DOHH2 (cell line): ENCODE results near the gene HERC6.

ENCODE experiments used
- EZH2phosphoT487 ChIP-seq: fragments of 200-600 bp; sonication (generic); IDR thresholded peaks from 2 replicates; pipeline ENCODE4 v1.6.1; 2017; ENCODE audit warnings: borderline replicate concordance, mild to moderate bottlenecking, antibody characterized with exemption, low read length, moderate library complexity, mixed read lengths
- TF ChIP-seq, protein P1 (sequence below): fragments of 200-600 bp; sonication (generic); IDR thresholded peaks from one replicate; pipeline ENCODE4 v1.5.1; 2014; ENCODE audit warnings: antibody characterized with exemption, mild to moderate bottlenecking, low read depth, low read length; ENCODE audit not compliant: poor library complexity, severe bottlenecking

DNA sequence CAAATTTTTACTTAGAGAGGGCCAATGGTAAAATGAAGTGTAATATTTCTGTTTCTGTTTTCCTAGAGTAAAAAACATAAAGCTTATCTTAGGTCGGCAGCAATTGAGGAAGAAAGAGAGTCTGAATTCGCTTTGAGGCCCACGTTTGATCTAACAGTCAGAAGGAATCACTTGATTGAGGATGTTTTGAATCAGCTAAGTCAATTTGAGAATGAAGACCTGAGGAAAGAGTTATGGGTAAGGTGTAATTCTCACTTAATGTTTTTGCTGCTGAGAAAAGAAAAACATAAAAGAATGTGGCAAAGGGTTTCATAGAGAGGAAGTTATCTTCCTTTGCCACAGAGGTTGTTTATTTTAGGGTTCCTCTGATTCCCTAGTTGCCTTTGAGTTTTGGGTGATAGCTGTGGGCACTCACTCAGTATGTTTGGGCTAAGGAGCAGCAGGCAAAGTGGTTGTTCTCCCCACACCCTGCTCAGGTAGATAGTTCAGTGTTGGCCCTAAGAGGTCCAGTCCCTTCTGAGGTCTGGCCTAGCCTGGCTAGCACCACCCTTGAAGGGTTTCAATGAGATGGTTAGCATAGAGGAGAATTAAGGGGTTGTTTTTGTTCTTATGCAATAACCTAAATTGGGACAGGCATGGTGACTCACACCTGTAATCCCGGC, 110.6 kb downstream of the HERC6 start:
- TF ChIP-seq, protein P1, sequence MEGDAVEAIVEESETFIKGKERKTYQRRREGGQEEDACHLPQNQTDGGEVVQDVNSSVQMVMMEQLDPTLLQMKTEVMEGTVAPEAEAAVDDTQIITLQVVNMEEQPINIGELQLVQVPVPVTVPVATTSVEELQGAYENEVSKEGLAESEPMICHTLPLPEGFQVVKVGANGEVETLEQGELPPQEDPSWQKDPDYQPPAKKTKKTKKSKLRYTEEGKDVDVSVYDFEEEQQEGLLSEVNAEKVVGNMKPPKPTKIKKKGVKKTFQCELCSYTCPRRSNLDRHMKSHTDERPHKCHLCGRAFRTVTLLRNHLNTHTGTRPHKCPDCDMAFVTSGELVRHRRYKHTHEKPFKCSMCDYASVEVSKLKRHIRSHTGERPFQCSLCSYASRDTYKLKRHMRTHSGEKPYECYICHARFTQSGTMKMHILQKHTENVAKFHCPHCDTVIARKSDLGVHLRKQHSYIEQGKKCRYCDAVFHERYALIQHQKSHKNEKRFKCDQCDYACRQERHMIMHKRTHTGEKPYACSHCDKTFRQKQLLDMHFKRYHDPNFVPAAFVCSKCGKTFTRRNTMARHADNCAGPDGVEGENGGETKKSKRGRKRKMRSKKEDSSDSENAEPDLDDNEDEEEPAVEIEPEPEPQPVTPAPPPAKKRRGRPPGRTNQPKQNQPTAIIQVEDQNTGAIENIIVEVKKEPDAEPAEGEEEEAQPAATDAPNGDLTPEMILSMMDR, result no peak
- no peak for TF ChIP-seq EZH2phosphoT487
